Uterus (tissue), 4 donors: ENCODE measurements around the gene SLC8A1. TPM values are rescaled to one million over a fixed set of nuclear protein-coding genes. Genes with fewer than 3 reads are reported as not detected.

Source experiments
- DNase-seq, 2 donors: peaks; one replicate each; pipeline ENCODE4 v3.0.0-alpha.2; 2019 to 2020
- H3K27ac ChIP-seq, 2 donors: fragments of 200-600 bp; sonication (generic); 1 replicate in 1 of 2; 2 replicates in 1 of 2; pipeline ENCODE4 v1.5.1; 2016 to 2018
- H3K27me3 ChIP-seq, 2 donors: fragments of 200-600 bp; sonication (generic); one replicate each; pipeline ENCODE4 v1.5.1; 2018 to 2019; ENCODE audit warnings: control low read depth in 1 of 2
- H3K36me3 ChIP-seq, 2 donors: fragments of 200-600 bp; sonication (generic); one replicate each; pipeline ENCODE4 v1.5.1; 2019; ENCODE audit warnings: control low read depth in 1 of 2
- H3K4me1 ChIP-seq, 2 donors: fragments of 200-600 bp; sonication (generic); one replicate each; pipeline ENCODE4 v1.5.1; 2018 to 2019; ENCODE audit warnings: control low read depth in 1 of 2
- H3K4me3 ChIP-seq, 2 donors: fragments of 200-600 bp; sonication (generic); 1 replicate in 1 of 2; 2 replicates in 1 of 2; pipeline ENCODE4 v1.5.1; 2018 to 2019; ENCODE audit warnings: mild to moderate bottlenecking in 1 of 2
- H3K9me3 ChIP-seq, 2 donors: fragments of 200-600 bp; sonication (generic); one replicate each; pipeline ENCODE4 v1.5.1; 2019; ENCODE audit warnings: control low read depth in 1 of 2
- POLR2A ChIP-seq, 2 donors: fragments of 450-650 bp; IDR thresholded peaks; one replicate each; pipeline ENCODE4 v1.6.1; 2016; ENCODE audit warnings: antibody characterized with exemption in 2 of 2, mild to moderate bottlenecking in 1 of 2, moderate library complexity in 1 of 2
- intact Hi-C: fragments of 100-400 bp; cut with DNase I; formaldehyde crosslinking; loops from one replicate; pipeline ENCODE4 v1.15.1; 2023; ENCODE audit warnings: low total_unique reads
- total RNA-seq, 4 donors: library from RNA; depleted of rRNA in 3 of 4; stranded (reverse); fragments of >200 nt in 3 of 4; gene quantifications; one replicate each; pipeline versions ENCODE4 v1.1.0 to v1.2.4, GENCODE V29; 2014 to 2023
- TF ChIP-seq, protein P1 (sequence below), 4 experiments: fragments of 200-600 bp in 2 of 4; fragments of 450-650 bp in 2 of 4; sonication (generic) in 2 of 4; IDR thresholded peaks; one replicate each; pipeline ENCODE4 v1.5.1; 2016 to 2019; ENCODE audit warnings: antibody characterized with exemption in 4 of 4, mild to moderate bottlenecking in 2 of 4, moderate library complexity in 1 of 4
- donor health status: DM: yes; HTN: yes; CAD: no.

Gene SLC8A1
- total RNA-seq, 4 donors from 2014 or later: 61.2 to 257 (median 140) TPM

- no peak for TF ChIP-seq POLR2A (IDR thresholded peaks at IDR 0.05)
- TF ChIP-seq, protein P1, sequence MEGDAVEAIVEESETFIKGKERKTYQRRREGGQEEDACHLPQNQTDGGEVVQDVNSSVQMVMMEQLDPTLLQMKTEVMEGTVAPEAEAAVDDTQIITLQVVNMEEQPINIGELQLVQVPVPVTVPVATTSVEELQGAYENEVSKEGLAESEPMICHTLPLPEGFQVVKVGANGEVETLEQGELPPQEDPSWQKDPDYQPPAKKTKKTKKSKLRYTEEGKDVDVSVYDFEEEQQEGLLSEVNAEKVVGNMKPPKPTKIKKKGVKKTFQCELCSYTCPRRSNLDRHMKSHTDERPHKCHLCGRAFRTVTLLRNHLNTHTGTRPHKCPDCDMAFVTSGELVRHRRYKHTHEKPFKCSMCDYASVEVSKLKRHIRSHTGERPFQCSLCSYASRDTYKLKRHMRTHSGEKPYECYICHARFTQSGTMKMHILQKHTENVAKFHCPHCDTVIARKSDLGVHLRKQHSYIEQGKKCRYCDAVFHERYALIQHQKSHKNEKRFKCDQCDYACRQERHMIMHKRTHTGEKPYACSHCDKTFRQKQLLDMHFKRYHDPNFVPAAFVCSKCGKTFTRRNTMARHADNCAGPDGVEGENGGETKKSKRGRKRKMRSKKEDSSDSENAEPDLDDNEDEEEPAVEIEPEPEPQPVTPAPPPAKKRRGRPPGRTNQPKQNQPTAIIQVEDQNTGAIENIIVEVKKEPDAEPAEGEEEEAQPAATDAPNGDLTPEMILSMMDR (IDR thresholded peaks at IDR 0.05): no peak
These were observed 148.1 kb downstream of the SLC8A1 start for GRCh38 chr2:40303746-40304145.

GRCh38 chr2:40302751-40303325 is 149.1 kb downstream of the SLC8A1 start:
- intact Hi-C loops: no loop called here
- H3K36me3 ChIP-seq: no peaks in the 10 kb centered on the region

More at GRCh38 chr2:40303746-40304145, 148.1 kb downstream of the SLC8A1 start:
- no peaks in the 10 kb centered on the region for H3K27me3 ChIP-seq
- H3K27ac ChIP-seq: no peak overlapping the region
- no peaks in the 10 kb centered on the region for H3K4me1 ChIP-seq
- no peaks in the 10 kb centered on the region for H3K9me3 ChIP-seq
- intact Hi-C loops: no loop called here
- no peak overlapping the region for H3K4me3 ChIP-seq
- no peak for DNase-seq
- H3K36me3 ChIP-seq: no peaks in the 10 kb centered on the region

GRCh38 chr2:40300391-40300790 is 151.5 kb downstream of the SLC8A1 start:
- no peaks in the 10 kb centered on the region for H3K4me1 ChIP-seq
- no peaks in the 10 kb centered on the region for H3K9me3 ChIP-seq
- H3K36me3 ChIP-seq: no peaks in the 10 kb centered on the region
- no peak for DNase-seq
- no peaks in the 10 kb centered on the region for H3K27me3 ChIP-seq
- no peak for TF ChIP-seq POLR2A (IDR thresholded peaks at IDR 0.05)
- TF ChIP-seq, protein P1 (IDR thresholded peaks at IDR 0.05): no peak
- no peak overlapping the region for H3K27ac ChIP-seq
- intact Hi-C loops: no loop called here
- H3K4me3 ChIP-seq: no peak overlapping the region

More at GRCh38 chr2:40302751-40303325, 149.1 kb downstream of the SLC8A1 start:
- no peak overlapping the region for H3K4me3 ChIP-seq
- no peaks in the 10 kb centered on the region for H3K9me3 ChIP-seq
- no peaks in the 10 kb centered on the region for H3K4me1 ChIP-seq
- H3K27ac ChIP-seq: no peak overlapping the region
- no peak for DNase-seq
- no peak for TF ChIP-seq POLR2A (IDR thresholded peaks at IDR 0.05)
- TF ChIP-seq, protein P1 (IDR thresholded peaks at IDR 0.05): no peak
- H3K27me3 ChIP-seq: no peaks in the 10 kb centered on the region

GRCh38 chr2:40299781-40300180 is 152.1 kb downstream of the SLC8A1 start:
- DNase-seq: no peak
- Histone ChIP-seq H3K27me3 (no peaks in the 10 kb centered on the region), H3K27ac (no peak overlapping the region), H3K9me3 (no peaks in the 10 kb centered on the region), H3K4me1 (no peaks in the 10 kb centered on the region), H3K4me3 (no peak overlapping the region), H3K36me3 (no peaks in the 10 kb centered on the region)
- intact Hi-C loops: no loop called here
- TF ChIP-seq, protein P1 (IDR thresholded peaks at IDR 0.05): no peak
- TF ChIP-seq POLR2A (IDR thresholded peaks at IDR 0.05): no peak

DNA sequence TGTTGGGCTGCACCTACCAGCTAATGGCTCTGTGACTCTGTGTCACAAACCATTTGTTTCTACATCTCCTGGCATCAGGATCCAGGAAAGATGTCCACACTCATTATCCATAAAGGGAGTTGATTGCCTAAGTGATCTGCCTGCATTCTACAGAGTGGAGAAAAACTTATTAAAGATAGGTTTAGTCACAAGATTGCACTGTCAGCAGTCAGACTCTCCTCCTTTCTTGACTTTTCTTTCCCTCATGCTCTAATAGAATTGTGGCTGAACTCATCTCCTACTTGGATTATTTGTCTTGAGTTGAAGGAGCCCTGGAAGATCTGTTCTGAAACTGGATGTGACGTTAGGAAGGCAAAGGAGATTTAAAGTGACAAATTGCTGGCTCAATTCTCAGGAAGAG is 152.7 kb downstream of the SLC8A1 start:
- Histone ChIP-seq H3K9me3 (no peaks in the 10 kb centered on the region), H3K36me3 (no peaks in the 10 kb centered on the region), H3K4me1 (no peaks in the 10 kb centered on the region), H3K27ac (no peak overlapping the region), H3K27me3 (no peaks in the 10 kb centered on the region), H3K4me3 (no peak overlapping the region)
- TF ChIP-seq, protein P1 (IDR thresholded peaks at IDR 0.05): no peak
- TF ChIP-seq POLR2A (IDR thresholded peaks at IDR 0.05): no peak
- no peak for DNase-seq
- intact Hi-C loops: no loop called here
